H1 (cell line): ENCODE results near the gene ARF4. TPM values are rescaled to one million over a fixed set of nuclear protein-coding genes. Genes with fewer than 3 reads are reported as not detected.
A peak's percentile ranks its signal among the peaks of the same experiment; 100 is the strongest.

Source experiments
- CREB1 ChIP-seq: IDR thresholded peaks from 2 replicates; pipeline ENCODE4 v1.6.1; 2012; ENCODE audit warnings: inconsistent platforms
- GABPA ChIP-seq: IDR thresholded peaks from 2 replicates; pipeline ENCODE4 v1.6.1; 2011; ENCODE audit warnings: mild to moderate bottlenecking, low read length, moderate library complexity, borderline replicate concordance; ENCODE audit not compliant: insufficient read depth
- SIRT6 ChIP-seq: IDR thresholded peaks from one replicate; pipeline ENCODE4 v1.7.1; 2012; ENCODE audit warnings: low read length, inconsistent platforms
- SP2 ChIP-seq: IDR thresholded peaks from 2 replicates; pipeline ENCODE4 v1.6.1; 2012; ENCODE audit warnings: mild to moderate bottlenecking, low read length, inconsistent platforms
- TAF1 ChIP-seq: IDR thresholded peaks from 2 replicates; pipeline ENCODE4 v1.6.1; 2011; ENCODE audit warnings: mild to moderate bottlenecking, low read depth, low read length
- polyA plus RNA-seq, 7 experiments: library from polyadenylated mRNA; depleted of rRNA in 3 of 7; stranded (reverse) in 5 of 7; unstranded in 2 of 7; fragments of >200 nt in 5 of 7; fragments of 200-250 nt in 2 of 7; gene quantifications; 1 replicate in 5 of 7; 2 replicates in 1 of 7; 4 replicates in 1 of 7; pipeline versions ENCODE4 v1.2.1 to v1.2.3, GENCODE V29; 2011 to 2013; ENCODE audit warnings: missing spikeins in 2 of 7, mixed read lengths in 2 of 7
- total RNA-seq: library from RNA; stranded (reverse); fragmentation: NEBNext Ultra II Directional; extraction: Animal tissue kit (Norgen Biotek cat#: 25700); gene quantifications from 2 replicates; pipeline ENCODE4 v1.2.1, GENCODE V29; 2021
- TF ChIP-seq, protein P1 (sequence below): fragments of 300-600 bp; sonication (generic); IDR thresholded peaks from 2 replicates; pipeline ENCODE4 v1.7.1; 2012; ENCODE audit warnings: low read length, moderate library complexity, mild to moderate bottlenecking, inconsistent platforms; ENCODE audit not compliant: insufficient replicate concordance
- TF ChIP-seq, protein P2 (sequence below), 3 experiments: IDR thresholded peaks; 1 replicate in 2 of 3; 2 replicates in 1 of 3; pipeline versions ENCODE4 v1.5.1 to v1.6.1; 2011; ENCODE audit warnings: low read length in 3 of 3, mild to moderate bottlenecking in 3 of 3, inconsistent platforms in 2 of 3, low read depth in 1 of 3, moderate library complexity in 1 of 3; ENCODE audit not compliant: insufficient read depth in 1 of 3; ENCODE audit errors: control extremely low read depth in 1 of 3

The ARF4 gene
- total and polyA plus RNA-seq, 2 of the 8 experiments (the other 6 are each of a cell fraction or from before 2014, with no cell fraction given), result 138 to 165 TPM

DNA sequence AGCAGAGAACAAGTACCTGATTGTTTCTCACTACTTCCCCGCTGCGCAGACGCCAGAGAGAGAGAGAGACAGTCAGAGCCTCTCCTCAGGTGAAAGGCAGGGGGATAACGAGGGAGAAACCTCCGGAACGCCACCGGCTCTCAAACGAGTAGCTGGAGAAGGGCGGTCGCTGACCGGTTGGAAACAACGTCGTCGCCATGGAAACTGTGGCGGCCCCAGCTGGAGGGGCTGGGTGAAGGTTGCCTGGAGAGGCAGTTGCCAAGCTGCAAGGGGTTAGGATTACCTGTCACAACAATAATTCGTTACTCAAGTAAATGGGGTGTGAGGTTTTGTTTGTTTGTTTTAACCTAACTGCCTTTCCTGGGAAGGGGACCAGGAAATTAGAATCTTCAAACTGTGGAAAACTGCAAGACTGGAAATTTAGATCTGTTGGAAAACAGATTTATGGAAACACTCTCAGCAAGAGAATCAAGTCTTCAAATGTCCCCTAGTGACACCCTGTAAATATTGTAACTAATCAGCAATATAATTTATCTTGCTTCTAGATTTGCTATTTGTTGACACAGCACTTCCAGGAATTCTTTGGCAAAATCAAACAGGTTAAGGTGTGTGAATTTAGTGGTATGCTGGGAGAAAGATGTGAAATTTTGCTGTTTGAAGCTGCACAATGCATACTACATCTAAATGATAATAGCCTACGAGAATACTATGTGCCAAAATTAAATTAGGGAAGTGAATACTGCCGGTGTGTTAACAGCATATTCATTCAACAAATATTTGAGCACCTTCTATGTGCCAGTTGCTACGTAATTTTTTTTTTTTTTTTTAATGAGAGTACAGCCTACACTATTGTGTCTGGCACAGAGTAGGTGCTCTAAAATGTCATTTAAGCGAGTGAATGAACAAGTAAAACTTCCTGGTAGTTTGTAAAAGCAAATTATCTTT is 52.7 kb downstream of the ARF4 start, which contains the start of gene DNAH12 (continued):
- TF ChIP-seq, protein P1, sequence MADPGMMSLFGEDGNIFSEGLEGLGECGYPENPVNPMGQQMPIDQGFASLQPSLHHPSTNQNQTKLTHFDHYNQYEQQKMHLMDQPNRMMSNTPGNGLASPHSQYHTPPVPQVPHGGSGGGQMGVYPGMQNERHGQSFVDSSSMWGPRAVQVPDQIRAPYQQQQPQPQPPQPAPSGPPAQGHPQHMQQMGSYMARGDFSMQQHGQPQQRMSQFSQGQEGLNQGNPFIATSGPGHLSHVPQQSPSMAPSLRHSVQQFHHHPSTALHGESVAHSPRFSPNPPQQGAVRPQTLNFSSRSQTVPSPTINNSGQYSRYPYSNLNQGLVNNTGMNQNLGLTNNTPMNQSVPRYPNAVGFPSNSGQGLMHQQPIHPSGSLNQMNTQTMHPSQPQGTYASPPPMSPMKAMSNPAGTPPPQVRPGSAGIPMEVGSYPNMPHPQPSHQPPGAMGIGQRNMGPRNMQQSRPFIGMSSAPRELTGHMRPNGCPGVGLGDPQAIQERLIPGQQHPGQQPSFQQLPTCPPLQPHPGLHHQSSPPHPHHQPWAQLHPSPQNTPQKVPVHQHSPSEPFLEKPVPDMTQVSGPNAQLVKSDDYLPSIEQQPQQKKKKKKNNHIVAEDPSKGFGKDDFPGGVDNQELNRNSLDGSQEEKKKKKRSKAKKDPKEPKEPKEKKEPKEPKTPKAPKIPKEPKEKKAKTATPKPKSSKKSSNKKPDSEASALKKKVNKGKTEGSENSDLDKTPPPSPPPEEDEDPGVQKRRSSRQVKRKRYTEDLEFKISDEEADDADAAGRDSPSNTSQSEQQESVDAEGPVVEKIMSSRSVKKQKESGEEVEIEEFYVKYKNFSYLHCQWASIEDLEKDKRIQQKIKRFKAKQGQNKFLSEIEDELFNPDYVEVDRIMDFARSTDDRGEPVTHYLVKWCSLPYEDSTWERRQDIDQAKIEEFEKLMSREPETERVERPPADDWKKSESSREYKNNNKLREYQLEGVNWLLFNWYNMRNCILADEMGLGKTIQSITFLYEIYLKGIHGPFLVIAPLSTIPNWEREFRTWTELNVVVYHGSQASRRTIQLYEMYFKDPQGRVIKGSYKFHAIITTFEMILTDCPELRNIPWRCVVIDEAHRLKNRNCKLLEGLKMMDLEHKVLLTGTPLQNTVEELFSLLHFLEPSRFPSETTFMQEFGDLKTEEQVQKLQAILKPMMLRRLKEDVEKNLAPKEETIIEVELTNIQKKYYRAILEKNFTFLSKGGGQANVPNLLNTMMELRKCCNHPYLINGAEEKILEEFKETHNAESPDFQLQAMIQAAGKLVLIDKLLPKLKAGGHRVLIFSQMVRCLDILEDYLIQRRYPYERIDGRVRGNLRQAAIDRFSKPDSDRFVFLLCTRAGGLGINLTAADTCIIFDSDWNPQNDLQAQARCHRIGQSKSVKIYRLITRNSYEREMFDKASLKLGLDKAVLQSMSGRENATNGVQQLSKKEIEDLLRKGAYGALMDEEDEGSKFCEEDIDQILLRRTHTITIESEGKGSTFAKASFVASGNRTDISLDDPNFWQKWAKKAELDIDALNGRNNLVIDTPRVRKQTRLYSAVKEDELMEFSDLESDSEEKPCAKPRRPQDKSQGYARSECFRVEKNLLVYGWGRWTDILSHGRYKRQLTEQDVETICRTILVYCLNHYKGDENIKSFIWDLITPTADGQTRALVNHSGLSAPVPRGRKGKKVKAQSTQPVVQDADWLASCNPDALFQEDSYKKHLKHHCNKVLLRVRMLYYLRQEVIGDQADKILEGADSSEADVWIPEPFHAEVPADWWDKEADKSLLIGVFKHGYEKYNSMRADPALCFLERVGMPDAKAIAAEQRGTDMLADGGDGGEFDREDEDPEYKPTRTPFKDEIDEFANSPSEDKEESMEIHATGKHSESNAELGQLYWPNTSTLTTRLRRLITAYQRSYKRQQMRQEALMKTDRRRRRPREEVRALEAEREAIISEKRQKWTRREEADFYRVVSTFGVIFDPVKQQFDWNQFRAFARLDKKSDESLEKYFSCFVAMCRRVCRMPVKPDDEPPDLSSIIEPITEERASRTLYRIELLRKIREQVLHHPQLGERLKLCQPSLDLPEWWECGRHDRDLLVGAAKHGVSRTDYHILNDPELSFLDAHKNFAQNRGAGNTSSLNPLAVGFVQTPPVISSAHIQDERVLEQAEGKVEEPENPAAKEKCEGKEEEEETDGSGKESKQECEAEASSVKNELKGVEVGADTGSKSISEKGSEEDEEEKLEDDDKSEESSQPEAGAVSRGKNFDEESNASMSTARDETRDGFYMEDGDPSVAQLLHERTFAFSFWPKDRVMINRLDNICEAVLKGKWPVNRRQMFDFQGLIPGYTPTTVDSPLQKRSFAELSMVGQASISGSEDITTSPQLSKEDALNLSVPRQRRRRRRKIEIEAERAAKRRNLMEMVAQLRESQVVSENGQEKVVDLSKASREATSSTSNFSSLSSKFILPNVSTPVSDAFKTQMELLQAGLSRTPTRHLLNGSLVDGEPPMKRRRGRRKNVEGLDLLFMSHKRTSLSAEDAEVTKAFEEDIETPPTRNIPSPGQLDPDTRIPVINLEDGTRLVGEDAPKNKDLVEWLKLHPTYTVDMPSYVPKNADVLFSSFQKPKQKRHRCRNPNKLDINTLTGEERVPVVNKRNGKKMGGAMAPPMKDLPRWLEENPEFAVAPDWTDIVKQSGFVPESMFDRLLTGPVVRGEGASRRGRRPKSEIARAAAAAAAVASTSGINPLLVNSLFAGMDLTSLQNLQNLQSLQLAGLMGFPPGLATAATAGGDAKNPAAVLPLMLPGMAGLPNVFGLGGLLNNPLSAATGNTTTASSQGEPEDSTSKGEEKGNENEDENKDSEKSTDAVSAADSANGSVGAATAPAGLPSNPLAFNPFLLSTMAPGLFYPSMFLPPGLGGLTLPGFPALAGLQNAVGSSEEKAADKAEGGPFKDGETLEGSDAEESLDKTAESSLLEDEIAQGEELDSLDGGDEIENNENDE, result no peak
- TF ChIP-seq CREB1, result no peak
- TF ChIP-seq, protein P2, sequence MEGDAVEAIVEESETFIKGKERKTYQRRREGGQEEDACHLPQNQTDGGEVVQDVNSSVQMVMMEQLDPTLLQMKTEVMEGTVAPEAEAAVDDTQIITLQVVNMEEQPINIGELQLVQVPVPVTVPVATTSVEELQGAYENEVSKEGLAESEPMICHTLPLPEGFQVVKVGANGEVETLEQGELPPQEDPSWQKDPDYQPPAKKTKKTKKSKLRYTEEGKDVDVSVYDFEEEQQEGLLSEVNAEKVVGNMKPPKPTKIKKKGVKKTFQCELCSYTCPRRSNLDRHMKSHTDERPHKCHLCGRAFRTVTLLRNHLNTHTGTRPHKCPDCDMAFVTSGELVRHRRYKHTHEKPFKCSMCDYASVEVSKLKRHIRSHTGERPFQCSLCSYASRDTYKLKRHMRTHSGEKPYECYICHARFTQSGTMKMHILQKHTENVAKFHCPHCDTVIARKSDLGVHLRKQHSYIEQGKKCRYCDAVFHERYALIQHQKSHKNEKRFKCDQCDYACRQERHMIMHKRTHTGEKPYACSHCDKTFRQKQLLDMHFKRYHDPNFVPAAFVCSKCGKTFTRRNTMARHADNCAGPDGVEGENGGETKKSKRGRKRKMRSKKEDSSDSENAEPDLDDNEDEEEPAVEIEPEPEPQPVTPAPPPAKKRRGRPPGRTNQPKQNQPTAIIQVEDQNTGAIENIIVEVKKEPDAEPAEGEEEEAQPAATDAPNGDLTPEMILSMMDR (IDR thresholded peaks at IDR 0.05; ENCODE audit: control extremely low read depth in 1 of 3, insufficient read depth in 1 of 3, low read depth in 1 of 3, low read length in 3 of 3), result no peak
- TF ChIP-seq TAF1, result peak; percentile 36; the same call in 1 of the 2 replicates
- TF ChIP-seq SP2, result no peak
- no peak for TF ChIP-seq SIRT6
- no peak for TF ChIP-seq GABPA
